HepG2 (cell line): Measurements from ENCODE around the gene MAPK8IP1. TPM values are rescaled to one million over a fixed set of nuclear protein-coding genes. Genes with fewer than 3 reads are reported as not detected.

Experiments used
- CHD2 ChIP-seq: IDR thresholded peaks from 2 replicates; pipeline ENCODE4 v1.6.1; 2011; ENCODE audit warnings: low read depth, low read length, improper control_type of control experiment
- EHMT2 ChIP-seq: fragments of 200-600 bp; sonication (generic); IDR thresholded peaks from 2 replicates; pipeline ENCODE4 v1.7.0; 2017; ENCODE audit warnings: antibody characterized with exemption, low read depth, low read length, borderline replicate concordance
- ELF4 ChIP-seq: sonication (generic); formaldehyde crosslinking; IDR thresholded peaks from 2 replicates; pipeline ENCODE4 v1.5.0; 2020; ENCODE audit warnings: missing genetic modification reagents, mild to moderate bottlenecking, moderate library complexity, borderline replicate concordance
- EZH2 ChIP-seq: conservative IDR thresholded peaks from 2 replicates; pipeline ENCODE4 v1.6.1; 2012; ENCODE audit warnings: mild to moderate bottlenecking, low read depth, low read length, moderate library complexity
- GMEB1 ChIP-seq: sonication (generic); formaldehyde crosslinking; IDR thresholded peaks from 2 replicates; pipeline ENCODE4 v1.5.1; 2020; ENCODE audit warnings: missing genetic modification reagents, mild to moderate bottlenecking, borderline replicate concordance
- ISL2 ChIP-seq: sonication (generic); formaldehyde crosslinking; IDR thresholded peaks from 2 replicates; pipeline ENCODE4 v1.5.0; 2020; ENCODE audit warnings: missing genetic modification reagents
- MED13 ChIP-seq: sonication (generic); formaldehyde crosslinking; IDR thresholded peaks from 2 replicates; pipeline ENCODE4 v1.5.0; 2020; ENCODE audit warnings: missing genetic modification reagents
- ZNF143 ChIP-seq: sonication (generic); formaldehyde crosslinking; IDR thresholded peaks from 2 replicates; pipeline ENCODE4 v1.4.0; 2020; ENCODE audit warnings: missing genetic modification reagents
- ZNF18 ChIP-seq: sonication (generic); formaldehyde crosslinking; IDR thresholded peaks from 2 replicates; pipeline ENCODE4 v1.8.0; 2022; ENCODE audit warnings: mild to moderate bottlenecking, missing genetic modification reagents; ENCODE audit not compliant: insufficient replicate concordance
- ZNF281 ChIP-seq: sonication (generic); formaldehyde crosslinking; IDR thresholded peaks from 2 replicates; pipeline ENCODE4 v1.4.0; 2020; ENCODE audit warnings: missing genetic modification reagents, borderline replicate concordance
- ZNF383 ChIP-seq: sonication (generic); formaldehyde crosslinking; IDR thresholded peaks from 2 replicates; pipeline ENCODE4 v1.4.0; 2020; ENCODE audit warnings: missing genetic modification reagents, mild to moderate bottlenecking, borderline replicate concordance
- ZNF510 ChIP-seq: sonication (generic); formaldehyde crosslinking; IDR thresholded peaks from 2 replicates; pipeline ENCODE4 v1.4.0; 2020; ENCODE audit warnings: low read depth, mild to moderate bottlenecking, missing genetic modification reagents
- ZNF609 ChIP-seq: sonication (generic); formaldehyde crosslinking; IDR thresholded peaks from 2 replicates; pipeline ENCODE4 v1.4.0; 2020; ENCODE audit warnings: mild to moderate bottlenecking, missing genetic modification reagents, borderline replicate concordance
- ZNF800 ChIP-seq: sonication (generic); formaldehyde crosslinking; IDR thresholded peaks from 2 replicates; pipeline ENCODE4 v1.4.0; 2020; ENCODE audit warnings: missing genetic modification reagents
- polyA plus RNA-seq, 8 experiments: library from polyadenylated mRNA; depleted of rRNA in 3 of 8; stranded (reverse) in 7 of 8; unstranded in 1 of 8; fragments of >200 nt; fragmentation: Illumina TruSeq in 4 of 8; extraction: Trizol in 4 of 8; gene quantifications; 2 replicates each; pipeline versions ENCODE4 v1.2.1 to v1.2.3, GENCODE V29; 2011 to 2016; ENCODE audit warnings: low read depth in 4 of 8, missing spikeins in 1 of 8, mixed read lengths in 1 of 8; ENCODE audit not compliant: insufficient read depth in 1 of 8
- total RNA-seq, 5 experiments: library from RNA; depleted of rRNA; stranded (reverse); fragments of >200 nt; fragmentation: Illumina TruSeq; extraction: Trizol; gene quantifications; 2 replicates each; pipeline ENCODE4 v1.2.3, GENCODE V29; 2016; ENCODE audit warnings: low read depth in 1 of 5

MAPK8IP1 gene
- total and polyA plus RNA-seq, 2 of the 13 experiments (the other 11 are each of a cell fraction or from before 2014, with no cell fraction given), result 2.2 to 4.2 TPM

- peak; percentile 69; the same call in 1 of the 2 replicates for TF ChIP-seq ZNF609 (CRISPR knock-in tag)
- TF ChIP-seq ELF4 (CRISPR knock-in tag), result no peak
- no peak for TF ChIP-seq ZNF143 (CRISPR knock-in tag)
- no peak for TF ChIP-seq GMEB1 (CRISPR knock-in tag)
- peak; percentile 80 for TF ChIP-seq ZNF281 (CRISPR knock-in tag)
- TF ChIP-seq ZNF800, result peak; percentile 57
- TF ChIP-seq ZNF510 (CRISPR knock-in tag), result no peak
- 0 out of 2 replicates have a peak, but pooled peaks have one; percentile 17 for TF ChIP-seq CHD2
- TF ChIP-seq MED13 (CRISPR knock-in tag), result peak; percentile 49; the same call in 1 of the 2 replicates
- no peak for TF ChIP-seq ZNF18 (CRISPR knock-in tag)
- 0 out of 2 replicates have a peak, but pooled peaks have one; percentile 22 for TF ChIP-seq ISL2 (CRISPR knock-in tag)
- TF ChIP-seq EHMT2, result no peak
- no peak for TF ChIP-seq ZNF383
- TF ChIP-seq EZH2, result no peak
Measured at GRCh38 chr11:45921561-45922424, 36.3 kb downstream of the MAPK8IP1 start (continued).
